ENCODE results near the gene MITF. TPM values are rescaled to one million over a fixed set of nuclear protein-coding genes. Genes with fewer than 3 reads are reported as not detected.

Gene MITF
- total and polyA plus RNA-seq, 2 of the 4 experiments (the other 2 are of a cell fraction), result 6.5 to 16.7 TPM

- intact Hi-C loops (cut with micrococcal nuclease) (loop anchor here (5.0 kb wide), 2 partner anchors 50 to 115 kb away; no protein-coding TSS in a partner anchor), dilution Hi-C loops (cut with HindIII; ENCODE audit: low sequenced_read_pairs, unreplicated experiment) (no loop called here), in situ Hi-C loops (cut with MboI; ENCODE audit: low sequenced_read_pairs) (loop anchor here (5.0 kb wide), 1 partner anchor 165 kb away; no protein-coding TSS in a partner anchor)
- no TSS peak for BruUV-seq (replicated peaks)
- Histone ChIP-seq H3K9ac (ENCODE audit: low read depth, low read length) (no peak overlapping the region), H3K56ac (ENCODE audit: extremely low read depth, insufficient read depth, low read length) (no peak overlapping the region), H3K4me2 (ENCODE audit: low read depth, low read length) (peak overlapping the region; percentile 44; the same call in 1 of the 2 replicates), H2BK15ac (ENCODE audit: low read depth, low read length) (peak overlapping the region; percentile 60; the same call in 1 of the 3 replicates), H2BK20ac (ENCODE audit: low read depth, low read length) (peak overlapping the region; percentile 72), H3K27me3 (ENCODE audit: control insufficient read depth, insufficient read depth, low read length) (no peaks in the 10 kb centered on the region), H2AFZ (replicated peaks; ENCODE audit: low read length, poor library complexity) (no peak overlapping the region), H3K4me1 (ENCODE audit: control insufficient read depth, insufficient read depth, low read length) (peaks cover 10% of the 10 kb centered on the region), H3K23ac (ENCODE audit: low read depth, low read length) (peak overlapping the region; percentile 45; the same call in 1 of the 2 replicates), H3K9me1 (ENCODE audit: insufficient read depth, low read length) (peaks cover 4% of the 10 kb centered on the region; the same call in 1 of the 2 replicates), H3K27ac (ENCODE audit: insufficient read depth, low read length) (no peak overlapping the region), H2BK5ac (ENCODE audit: low read depth, low read length, poor library complexity, severe bottlenecking) (peak overlapping the region; percentile 80), H2BK120ac (ENCODE audit: low read depth, low read length) (peak overlapping the region; percentile 82), H3K4ac (ENCODE audit: low read depth, low read length) (peak overlapping the region; percentile 60; the same call in 1 of the 2 replicates), H4K5ac (ENCODE audit: low read depth, low read length) (peak overlapping the region; percentile 87), H3K14ac (replicated peaks; ENCODE audit: low read depth, low read length) (0 out of 2 replicates have a peak overlapping the region, but pooled peaks have one; percentile 68), H3K18ac (ENCODE audit: low read depth, low read length) (peak overlapping the region; percentile 82), H3K4me3 (ENCODE audit: insufficient read depth, low read depth, low read length) (no peak overlapping the region), H4K8ac (ENCODE audit: low read depth in 2 of 2, low read length in 2 of 2) (peak overlapping the region in 1 of 2 experiments; percentile 46; a peak in 3 of 4 replicates), H3K36me3 (ENCODE audit: control insufficient read depth, insufficient read depth, low read length) (no peaks in the 10 kb centered on the region), H3K79me1 (ENCODE audit: low read depth in 1 of 2, low read length in 2 of 2) (peaks cover 17 to 19% of the 10 kb centered on the region in 2 experiments; a peak in 3 of 4 replicates), H2AK5ac (ENCODE audit: low read depth, low read length) (no peak overlapping the region), H4K20me1 (ENCODE audit: insufficient read depth, low read length) (no peaks in the 10 kb centered on the region), H4K91ac (ENCODE audit: insufficient read depth, low read depth, low read length) (0 out of 2 replicates have a peak overlapping the region, but pooled peaks have one; percentile 13), H2AK9ac (replicated peaks; ENCODE audit: low read depth, low read length, poor library complexity) (no peak overlapping the region), H3K9me3 (ENCODE audit: control insufficient read depth, insufficient read depth, low read length) (no peaks in the 10 kb centered on the region)
- TF ChIP-seq MAZ (IDR thresholded peaks at IDR 0.05; ENCODE audit: borderline replicate concordance, low read depth, low read length), result no peak
- no peak for TF ChIP-seq RFX5 (IDR thresholded peaks at IDR 0.05; ENCODE audit: low read depth, low read length)
- no peak for TF ChIP-seq FOS (IDR thresholded peaks at IDR 0.05; ENCODE audit: low read depth, low read length)
- TF ChIP-seq RCOR1 (IDR thresholded peaks at IDR 0.05; ENCODE audit: insufficient replicate concordance, low read length), result no peak
- ChIA-PET CTCF (no interaction called here), POLR2A (ENCODE audit: unreplicated experiment) (no interaction called here)
- ATAC-seq (ENCODE audit: low read depth), result no peak
- WGBS, 2 experiments (ENCODE audit: extremely low coverage in 2 of 2, insufficient read length in 1 of 2), result no CpG with 5 or more reads among the region's 3 CpGs
- no peak for DNase-seq
Measured at GRCh38 chr3:69856965-69857705, 117.9 kb downstream of the MITF start.

Data from IMR-90 (cell line).